HG03097 (cell line): ENCODE results near the gene SKOR1.

ENCODE experiments used
- ATAC-seq: cut with Tn5 transposase; IDR thresholded peaks from one replicate; pipeline ENCODE4 v1.9.1; 2021; ENCODE audit not compliant: unreplicated experiment, low FRiP score

The SKOR1 gene

GRCh38 chr15:67816668-67817067 is 8.6 kb upstream of the SKOR1 start:
- no peak for ATAC-seq

GRCh38 chr15:67818464-67818863 is 6.8 kb upstream of the SKOR1 start:
- no peak for ATAC-seq

GRCh38 chr15:67819636-67820035 is 5.7 kb upstream of the SKOR1 start:
- no peak for ATAC-seq

- ATAC-seq = no peak
Measured at GRCh38 chr15:67820122-67820991, 5.0 kb upstream of the SKOR1 start.

- no peak for ATAC-seq
Measured at GRCh38 chr15:67820992-67821783, 4.1 kb upstream of the SKOR1 start.

GRCh38 chr15:67821784-67822440 is 3.4 kb upstream of the SKOR1 start:
- no peak for ATAC-seq

GRCh38 chr15:67822537-67823313 is 2.6 kb upstream of the SKOR1 start:
- no peak for ATAC-seq

- ATAC-seq = no peak
Measured at GRCh38 chr15:67823314-67824196, 1.8 kb upstream of the SKOR1 start.

GRCh38 chr15:67824197-67824968 is 926 bp upstream of the SKOR1 start:
- ATAC-seq = no peak

GRCh38 chr15:67825881-67826716 is 790 bp downstream of the SKOR1 start:
- no peak for ATAC-seq

- no peak for ATAC-seq
Measured at GRCh38 chr15:67826717-67827561, 1.6 kb downstream of the SKOR1 start.

GRCh38 chr15:67827562-67828277 is 2.4 kb downstream of the SKOR1 start:
- no peak for ATAC-seq

- ATAC-seq = no peak
Measured at GRCh38 chr15:67828278-67828968, 3.1 kb downstream of the SKOR1 start.

GRCh38 chr15:67828969-67829646 is 3.8 kb downstream of the SKOR1 start:
- no peak for ATAC-seq
